ENCODE results near the gene CREB5. TPM values are rescaled to one million over a fixed set of nuclear protein-coding genes. Genes with fewer than 3 reads are reported as not detected.

CREB5 gene
- total RNA-seq, 1 experiment from 2014 or later, result 2.1 TPM

DNA sequence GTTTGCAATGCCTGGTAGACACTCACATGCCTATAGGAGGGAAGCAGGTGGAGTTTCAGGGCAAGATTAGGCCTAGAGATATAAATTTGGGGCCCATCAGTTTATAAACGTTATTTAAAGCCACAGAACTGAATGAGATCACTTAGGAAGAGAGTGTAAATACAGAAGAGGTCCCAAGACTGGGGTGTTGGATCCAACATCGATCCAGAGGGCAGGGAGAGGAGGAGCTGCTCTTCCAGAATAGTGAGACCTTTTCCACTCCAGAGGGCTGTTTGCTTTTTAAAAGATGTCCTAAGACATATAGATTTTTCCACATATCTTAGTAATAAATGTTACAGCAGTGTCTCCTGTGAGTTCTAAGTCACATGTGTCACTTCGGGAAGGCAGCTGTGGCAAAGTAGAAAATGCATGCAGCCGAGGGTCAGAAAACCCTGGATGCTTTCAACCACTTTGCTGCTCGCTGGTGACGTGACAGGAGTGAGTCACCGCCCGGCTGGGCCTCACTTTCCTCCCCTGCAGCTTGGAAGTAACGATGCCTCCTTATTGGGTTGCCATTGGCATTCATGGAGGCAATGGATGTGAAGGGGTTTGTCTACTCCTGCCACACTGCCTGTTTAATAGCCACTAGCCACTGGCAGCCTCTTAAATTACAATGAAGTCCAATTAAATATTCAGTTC lies 450.4 kb downstream of the CREB5 start:
- Histone ChIP-seq H3K27me3 (ENCODE audit: insufficient read depth, low read depth) (no peaks in the 10 kb centered on the region), H3K4me2 (no peak overlapping the region), H3K27ac (no peak overlapping the region), H4K20me1 (ENCODE audit: insufficient read depth) (no peaks in the 10 kb centered on the region), H3F3A (ENCODE audit: insufficient read depth, low read depth) (no peaks in the 10 kb centered on the region), H3K4me3 (no peak overlapping the region), H2AFZ (no peak overlapping the region), H3K36me3 (ENCODE audit: low read depth) (no peaks in the 10 kb centered on the region), H3K79me2 (ENCODE audit: low read depth) (no peaks in the 10 kb centered on the region), H3K4me1 (replicated peaks; ENCODE audit: insufficient read depth) (no peaks in the 10 kb centered on the region), H3K9me3 (ENCODE audit: insufficient read depth, low read depth) (no peaks in the 10 kb centered on the region; the same call in 1 of the 2 replicates), H3K9me2 (ENCODE audit: insufficient read depth) (no peaks in the 10 kb centered on the region)
- CTCF ChIA-PET, result no interaction called here
- no TSS peak for BruUV-seq (replicated peaks)
- intact Hi-C loops (cut with micrococcal nuclease; ENCODE audit: unreplicated experiment), result no loop called here
- DNase-seq, result no peak
- TF ChIP-seq EZH2 (IDR thresholded peaks at IDR 0.05; ENCODE audit: low read depth), result no peak
- TF ChIP-seq, protein P1, sequence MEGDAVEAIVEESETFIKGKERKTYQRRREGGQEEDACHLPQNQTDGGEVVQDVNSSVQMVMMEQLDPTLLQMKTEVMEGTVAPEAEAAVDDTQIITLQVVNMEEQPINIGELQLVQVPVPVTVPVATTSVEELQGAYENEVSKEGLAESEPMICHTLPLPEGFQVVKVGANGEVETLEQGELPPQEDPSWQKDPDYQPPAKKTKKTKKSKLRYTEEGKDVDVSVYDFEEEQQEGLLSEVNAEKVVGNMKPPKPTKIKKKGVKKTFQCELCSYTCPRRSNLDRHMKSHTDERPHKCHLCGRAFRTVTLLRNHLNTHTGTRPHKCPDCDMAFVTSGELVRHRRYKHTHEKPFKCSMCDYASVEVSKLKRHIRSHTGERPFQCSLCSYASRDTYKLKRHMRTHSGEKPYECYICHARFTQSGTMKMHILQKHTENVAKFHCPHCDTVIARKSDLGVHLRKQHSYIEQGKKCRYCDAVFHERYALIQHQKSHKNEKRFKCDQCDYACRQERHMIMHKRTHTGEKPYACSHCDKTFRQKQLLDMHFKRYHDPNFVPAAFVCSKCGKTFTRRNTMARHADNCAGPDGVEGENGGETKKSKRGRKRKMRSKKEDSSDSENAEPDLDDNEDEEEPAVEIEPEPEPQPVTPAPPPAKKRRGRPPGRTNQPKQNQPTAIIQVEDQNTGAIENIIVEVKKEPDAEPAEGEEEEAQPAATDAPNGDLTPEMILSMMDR (conservative IDR thresholded peaks at IDR 0.05), result no peak
- POLR2A ChIA-PET (ENCODE audit: unreplicated experiment), result no interaction called here

GRCh38 chr7:28865601-28866144 lies 453.4 kb downstream of the CREB5 start:
- ChIA-PET POLR2A (ENCODE audit: unreplicated experiment) (no interaction called here), CTCF (no interaction called here)
- TF ChIP-seq, protein P1 (conservative IDR thresholded peaks at IDR 0.05), result no peak
- TF ChIP-seq EZH2 (IDR thresholded peaks at IDR 0.05; ENCODE audit: low read depth), result no peak
- no peaks in the 10 kb centered on the region for H3K79me2 ChIP-seq (ENCODE audit: low read depth)
- no peaks in the 10 kb centered on the region for H4K20me1 ChIP-seq (ENCODE audit: insufficient read depth)
- no peak overlapping the region for H3K4me3 ChIP-seq
- H3K4me1 ChIP-seq (replicated peaks; ENCODE audit: insufficient read depth), result no peaks in the 10 kb centered on the region
- H3K27me3 ChIP-seq (ENCODE audit: insufficient read depth, low read depth), result no peaks in the 10 kb centered on the region
- H3K9me3 ChIP-seq (ENCODE audit: insufficient read depth, low read depth), result no peaks in the 10 kb centered on the region
- H3F3A ChIP-seq (ENCODE audit: insufficient read depth, low read depth), result no peaks in the 10 kb centered on the region
- no peaks in the 10 kb centered on the region for H3K36me3 ChIP-seq (ENCODE audit: low read depth)
- no peak for DNase-seq
- no peaks in the 10 kb centered on the region for H3K9me2 ChIP-seq (ENCODE audit: insufficient read depth)
- no peak overlapping the region for H3K4me2 ChIP-seq
- BruUV-seq (replicated peaks), result no TSS peak
- no peak overlapping the region for H2AFZ ChIP-seq
- H3K27ac ChIP-seq, result no peak overlapping the region
- intact Hi-C loops (cut with micrococcal nuclease; ENCODE audit: unreplicated experiment), result no loop called here

DNA sequence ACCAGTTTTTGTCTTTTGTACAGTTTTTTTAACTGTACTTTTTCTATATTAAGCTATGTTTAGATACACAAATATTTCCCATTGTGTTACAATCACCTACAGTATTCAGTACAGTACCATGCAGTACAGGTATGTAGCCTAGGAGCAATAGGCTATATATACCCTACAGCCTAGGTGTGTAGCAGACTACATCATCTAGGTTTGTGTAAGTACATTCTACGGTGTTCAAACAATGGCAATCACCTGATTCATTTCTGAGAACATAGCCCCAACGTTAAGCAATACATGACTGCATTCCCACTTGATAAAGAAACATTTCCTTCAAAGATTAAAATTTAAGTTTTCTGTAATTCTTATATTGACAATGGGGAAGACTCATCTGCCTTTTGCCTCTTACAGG lies 456.4 kb downstream of the CREB5 start:
- Histone ChIP-seq H3K27me3 (ENCODE audit: insufficient read depth, low read depth) (no peaks in the 10 kb centered on the region), H2AFZ (no peak overlapping the region), H3K79me2 (ENCODE audit: low read depth) (no peaks in the 10 kb centered on the region), H3K9me2 (ENCODE audit: insufficient read depth) (no peaks in the 10 kb centered on the region), H3K9me3 (ENCODE audit: insufficient read depth, low read depth) (no peaks in the 10 kb centered on the region), H3K27ac (no peak overlapping the region), H3K4me3 (no peak overlapping the region), H3K4me2 (no peak overlapping the region), H3K36me3 (ENCODE audit: low read depth) (no peaks in the 10 kb centered on the region), H3K4me1 (replicated peaks; ENCODE audit: insufficient read depth) (no peaks in the 10 kb centered on the region), H3F3A (ENCODE audit: insufficient read depth, low read depth) (no peaks in the 10 kb centered on the region), H4K20me1 (ENCODE audit: insufficient read depth) (no peaks in the 10 kb centered on the region)
- CTCF ChIA-PET, result no interaction called here
- no TSS peak for BruUV-seq (replicated peaks)
- TF ChIP-seq, protein P1 (conservative IDR thresholded peaks at IDR 0.05), result no peak
- TF ChIP-seq EZH2 (IDR thresholded peaks at IDR 0.05; ENCODE audit: low read depth), result no peak
- intact Hi-C loops (cut with micrococcal nuclease; ENCODE audit: unreplicated experiment), result no loop called here
- DNase-seq, result no peak
- POLR2A ChIA-PET (ENCODE audit: unreplicated experiment), result no interaction called here
